ENCODE measurements around the gene DOCK8. TPM values are rescaled to one million over a fixed set of nuclear protein-coding genes. Genes with fewer than 3 reads are reported as not detected.
"Not testable (repeated sequence)": the region's sequence is repeated elsewhere in the genome, so short reads cannot be mapped to it uniquely, and the experiment has no call there.

DOCK8 gene
- total RNA-seq, 1 donor from 2014 or later: 0.54 TPM

DNA sequence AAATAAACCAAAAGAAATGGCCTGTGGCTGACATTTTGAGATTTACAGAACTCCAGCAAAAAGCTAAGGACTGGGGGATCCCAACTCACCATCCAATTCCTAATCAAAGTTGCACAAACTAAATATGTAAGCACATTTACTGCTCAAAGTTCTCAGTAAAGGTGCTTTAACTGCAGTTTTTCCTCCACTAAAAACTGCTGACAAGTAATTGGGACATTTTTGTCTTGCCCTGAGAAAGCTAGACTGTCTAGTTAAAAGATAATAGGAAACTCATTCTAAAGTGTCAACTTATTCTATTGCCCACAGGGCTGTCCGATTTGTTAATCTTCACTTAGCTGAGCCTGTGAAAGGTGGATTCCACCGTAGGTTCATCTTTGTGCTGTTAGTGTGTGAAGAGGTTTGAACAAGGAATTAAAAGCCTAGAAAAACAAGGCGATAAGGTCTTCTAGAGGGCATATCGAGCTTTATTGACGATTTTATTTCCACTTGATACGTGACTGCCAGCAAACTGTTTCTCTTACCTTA is 1.0 kb downstream of the DOCK8 start:
- H3K4me1 Mint-ChIP-seq: peaks cover 11% of the 10 kb centered on the region
- peaks cover 7% of the 10 kb centered on the region for H3K4me1 ChIP-seq
- H3K9ac ChIP-seq: no peak overlapping the region
- no peaks in the 10 kb centered on the region for H3K79me2 ChIP-seq (ENCODE audit: low read depth)
- peak overlapping the region; percentile 69 for H3K4me3 ChIP-seq
- H3K9me3 ChIP-seq (ENCODE audit: low read depth): no peaks in the 10 kb centered on the region
- TF ChIP-seq, protein P1, sequence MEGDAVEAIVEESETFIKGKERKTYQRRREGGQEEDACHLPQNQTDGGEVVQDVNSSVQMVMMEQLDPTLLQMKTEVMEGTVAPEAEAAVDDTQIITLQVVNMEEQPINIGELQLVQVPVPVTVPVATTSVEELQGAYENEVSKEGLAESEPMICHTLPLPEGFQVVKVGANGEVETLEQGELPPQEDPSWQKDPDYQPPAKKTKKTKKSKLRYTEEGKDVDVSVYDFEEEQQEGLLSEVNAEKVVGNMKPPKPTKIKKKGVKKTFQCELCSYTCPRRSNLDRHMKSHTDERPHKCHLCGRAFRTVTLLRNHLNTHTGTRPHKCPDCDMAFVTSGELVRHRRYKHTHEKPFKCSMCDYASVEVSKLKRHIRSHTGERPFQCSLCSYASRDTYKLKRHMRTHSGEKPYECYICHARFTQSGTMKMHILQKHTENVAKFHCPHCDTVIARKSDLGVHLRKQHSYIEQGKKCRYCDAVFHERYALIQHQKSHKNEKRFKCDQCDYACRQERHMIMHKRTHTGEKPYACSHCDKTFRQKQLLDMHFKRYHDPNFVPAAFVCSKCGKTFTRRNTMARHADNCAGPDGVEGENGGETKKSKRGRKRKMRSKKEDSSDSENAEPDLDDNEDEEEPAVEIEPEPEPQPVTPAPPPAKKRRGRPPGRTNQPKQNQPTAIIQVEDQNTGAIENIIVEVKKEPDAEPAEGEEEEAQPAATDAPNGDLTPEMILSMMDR (IDR thresholded peaks at IDR 0.05): no peak
- TF ChIP-seq EZH2phosphoT487 (IDR thresholded peaks at IDR 0.05) (no peak), EZH2 (IDR thresholded peaks at IDR 0.05) (no peak)
- H3K36me3 Mint-ChIP-seq: no peaks in the 10 kb centered on the region
- H3F3A ChIP-seq (ENCODE audit: low read depth): peaks cover 20% of the 10 kb centered on the region
- peaks cover 17% of the 10 kb centered on the region for H3K27me3 Mint-ChIP-seq (ENCODE audit: insufficient read depth, low read depth)
- no peak for DNase-seq (ENCODE audit: low spot score)
- no peaks in the 10 kb centered on the region for H3K36me3 ChIP-seq
- H2AFZ ChIP-seq (replicated peaks): peak overlapping the region; percentile 98
- H3K27me3 ChIP-seq: peaks cover 70% of the 10 kb centered on the region
- H4K20me1 ChIP-seq (ENCODE audit: low read depth): no peaks in the 10 kb centered on the region
- no peaks in the 10 kb centered on the region for H3K9me3 Mint-ChIP-seq
- H3K27ac Mint-ChIP-seq: no peak overlapping the region
- no peak overlapping the region for H3K27ac ChIP-seq
- peak overlapping the region; percentile 90 for H3K4me2 ChIP-seq
- peak overlapping the region; percentile 83 for H3K4me3 Mint-ChIP-seq

DNA sequence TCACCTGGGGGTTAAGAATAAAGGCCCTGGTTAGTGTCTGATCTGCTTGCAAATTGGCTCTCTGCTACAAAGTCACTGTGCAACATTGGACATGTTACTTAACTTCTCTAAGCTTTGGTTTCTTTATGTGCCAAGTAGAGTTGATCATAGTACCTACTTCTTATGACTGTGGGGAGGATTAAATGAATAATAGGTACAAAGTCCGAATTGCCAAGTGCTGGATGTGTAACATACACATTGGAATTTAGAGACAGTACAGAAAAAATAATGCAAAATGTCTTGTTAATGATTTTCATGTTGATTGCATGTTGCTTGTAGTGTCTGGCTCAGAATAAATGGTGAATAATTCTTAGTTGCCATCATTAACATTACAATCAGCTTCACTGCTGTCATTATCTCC is 2.2 kb downstream of the DOCK8 start:
- no peak overlapping the region for H3K9ac ChIP-seq
- H3K4me2 ChIP-seq: no peak overlapping the region
- H2AFZ ChIP-seq (replicated peaks): no peak overlapping the region
- H3K79me2 ChIP-seq (ENCODE audit: low read depth): no peaks in the 10 kb centered on the region
- Mint-ChIP-seq H3K9me3 (no peaks in the 10 kb centered on the region), H3K27ac (no peak overlapping the region), H3K4me1 (peaks cover 11% of the 10 kb centered on the region), H3K4me3 (no peak overlapping the region), H3K36me3 (no peaks in the 10 kb centered on the region), H3K27me3 (ENCODE audit: insufficient read depth, low read depth) (peaks cover 17% of the 10 kb centered on the region)
- H4K20me1 ChIP-seq (ENCODE audit: low read depth): no peaks in the 10 kb centered on the region
- no peak overlapping the region for H3K4me3 ChIP-seq
- TF ChIP-seq EZH2 (IDR thresholded peaks at IDR 0.05) (no peak), EZH2phosphoT487 (IDR thresholded peaks at IDR 0.05) (no peak)
- TF ChIP-seq, protein P1 (IDR thresholded peaks at IDR 0.05): no peak
- H3K36me3 ChIP-seq: no peaks in the 10 kb centered on the region
- peaks cover 7% of the 10 kb centered on the region for H3K4me1 ChIP-seq
- DNase-seq (ENCODE audit: low spot score): no peak
- peaks cover 60% of the 10 kb centered on the region for H3K27me3 ChIP-seq
- peaks cover 20% of the 10 kb centered on the region for H3F3A ChIP-seq (ENCODE audit: low read depth)
- no peak overlapping the region for H3K27ac ChIP-seq
- no peaks in the 10 kb centered on the region for H3K9me3 ChIP-seq (ENCODE audit: low read depth)

DNA sequence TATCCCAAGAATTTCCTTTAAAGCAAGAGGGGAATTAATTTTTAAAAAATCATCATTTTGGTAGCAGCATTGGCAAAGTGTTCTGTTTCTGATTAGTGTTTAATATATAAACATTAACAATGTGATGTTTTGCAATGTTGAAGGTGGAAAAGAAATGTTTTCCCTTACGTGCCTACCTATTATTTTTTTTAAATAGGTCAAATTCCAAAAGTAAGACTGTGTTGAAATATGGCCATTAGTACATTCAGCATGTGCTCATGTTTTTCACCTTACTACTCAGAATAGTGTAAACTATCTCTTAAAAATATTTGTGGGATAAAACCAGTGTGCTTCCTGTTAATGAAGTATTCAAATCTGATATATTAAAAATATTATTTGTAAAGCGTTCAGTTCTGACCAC is 3.3 kb downstream of the DOCK8 start:
- no peak overlapping the region for H3K4me3 ChIP-seq
- peaks cover 15% of the 10 kb centered on the region for H3K4me1 ChIP-seq
- Mint-ChIP-seq H3K36me3 (no peaks in the 10 kb centered on the region), H3K27ac (no peak overlapping the region), H3K4me3 (no peak overlapping the region), H3K27me3 (ENCODE audit: insufficient read depth, low read depth) (peaks cover 17% of the 10 kb centered on the region), H3K9me3 (no peaks in the 10 kb centered on the region), H3K4me1 (peaks cover 22% of the 10 kb centered on the region)
- no peak for DNase-seq (ENCODE audit: low spot score)
- no peak overlapping the region for H3K27ac ChIP-seq
- H3K4me2 ChIP-seq: no peak overlapping the region
- H3K27me3 ChIP-seq: peaks cover 49% of the 10 kb centered on the region
- TF ChIP-seq EZH2phosphoT487 (IDR thresholded peaks at IDR 0.05) (no peak), EZH2 (IDR thresholded peaks at IDR 0.05) (no peak)
- TF ChIP-seq, protein P1 (IDR thresholded peaks at IDR 0.05): no peak
- H2AFZ ChIP-seq (replicated peaks): no peak overlapping the region
- no peak overlapping the region for H3K9ac ChIP-seq
- no peaks in the 10 kb centered on the region for H3K36me3 ChIP-seq
- H4K20me1 ChIP-seq (ENCODE audit: low read depth): no peaks in the 10 kb centered on the region
- H3F3A ChIP-seq (ENCODE audit: low read depth): peaks cover 27% of the 10 kb centered on the region
- H3K79me2 ChIP-seq (ENCODE audit: low read depth): no peaks in the 10 kb centered on the region
- no peaks in the 10 kb centered on the region for H3K9me3 ChIP-seq (ENCODE audit: low read depth)

DNA sequence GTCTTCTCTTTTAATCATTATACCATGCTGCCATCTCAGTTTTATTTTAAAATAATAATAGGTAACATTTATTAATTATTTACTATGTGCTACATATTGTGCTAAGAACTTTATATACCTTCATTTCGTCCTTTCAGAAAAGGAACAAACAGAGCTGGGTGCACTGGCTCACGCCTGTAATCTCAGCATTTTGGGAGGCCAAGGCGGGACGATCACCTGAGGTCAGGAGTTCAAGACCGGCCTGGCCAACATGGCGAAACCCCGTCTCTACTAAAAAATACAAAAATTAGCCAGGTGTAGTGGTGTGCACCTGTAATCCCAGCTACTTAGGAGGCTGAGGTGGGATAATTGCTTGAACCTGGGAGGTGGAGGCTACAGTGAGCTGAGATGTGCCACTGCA is 4.4 kb downstream of the DOCK8 start:
- H3K4me1 Mint-ChIP-seq: peaks cover 24% of the 10 kb centered on the region
- not testable (repeated sequence) for H3K27ac Mint-ChIP-seq; H3K9me3 Mint-ChIP-seq; H3K79me2 ChIP-seq (ENCODE audit: low read depth); H2AFZ ChIP-seq (replicated peaks); H3K36me3 Mint-ChIP-seq; H3K9me3 ChIP-seq (ENCODE audit: low read depth); H3K4me3 Mint-ChIP-seq; H4K20me1 ChIP-seq (ENCODE audit: low read depth); H3K36me3 ChIP-seq; H3K9ac ChIP-seq; DNase-seq (ENCODE audit: low spot score); H3K4me3 ChIP-seq; H3K4me2 ChIP-seq; H3K27ac ChIP-seq
- Histone ChIP-seq H3K27me3 (peaks cover 38% of the 10 kb centered on the region), H3F3A (ENCODE audit: low read depth) (peaks cover 33% of the 10 kb centered on the region), H3K4me1 (peaks cover 20% of the 10 kb centered on the region)
- H3K27me3 Mint-ChIP-seq (ENCODE audit: insufficient read depth, low read depth): peaks cover 17% of the 10 kb centered on the region

All from neural progenitor cell (in vitro differentiated cells).